ENCODE measurements around the gene HDAC11. TPM values are rescaled to one million over a fixed set of nuclear protein-coding genes. Genes with fewer than 3 reads are reported as not detected.

HDAC11 gene
- total RNA-seq, 1 donor = 12.1 TPM

- no peak for DNase-seq (ENCODE audit: low read depth in 2 of 3, low spot score in 2 of 3)
Observed at GRCh38 chr3:13537909-13538296, 57.8 kb downstream of the HDAC11 start.

DNA sequence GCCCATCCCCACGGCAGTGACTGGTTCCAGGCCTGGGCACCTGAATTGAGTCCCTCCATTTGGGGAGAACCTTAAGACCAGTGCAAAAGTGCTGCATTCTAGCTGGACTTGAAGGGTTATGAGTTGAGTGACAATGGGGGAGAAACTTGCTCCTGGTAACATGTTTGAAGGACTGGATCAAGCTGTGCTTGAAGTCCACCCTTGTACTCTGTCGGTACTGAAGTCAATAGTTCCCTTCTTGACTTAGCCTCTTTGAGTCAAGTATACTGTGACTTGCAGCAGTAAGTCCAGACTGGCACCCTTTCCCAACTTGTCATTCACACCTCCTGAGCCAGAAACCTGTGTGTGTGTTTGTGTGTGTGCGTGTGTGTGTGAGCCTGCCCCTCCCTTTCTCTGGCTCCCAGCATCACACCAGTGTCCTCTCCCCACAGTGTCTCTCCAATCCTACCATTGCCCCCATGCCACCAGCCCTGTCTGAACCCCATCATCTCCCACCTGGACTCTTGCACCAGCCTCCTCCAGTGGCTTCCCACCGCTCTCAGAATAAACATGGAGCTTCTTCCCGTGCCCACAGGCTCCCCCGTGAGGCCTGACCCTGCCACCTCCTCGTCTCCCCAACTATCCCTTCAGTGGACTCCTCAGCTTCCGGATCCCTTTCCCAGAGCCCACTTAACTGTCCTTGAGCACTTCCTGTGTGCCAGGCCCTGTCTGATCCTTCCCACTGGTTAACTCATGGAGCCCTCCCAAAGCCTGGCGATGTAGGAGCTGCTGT, 58.6 kb downstream of the HDAC11 start:
- DNase-seq (ENCODE audit: low read depth in 2 of 3, low spot score in 2 of 3) = no peak

DNA sequence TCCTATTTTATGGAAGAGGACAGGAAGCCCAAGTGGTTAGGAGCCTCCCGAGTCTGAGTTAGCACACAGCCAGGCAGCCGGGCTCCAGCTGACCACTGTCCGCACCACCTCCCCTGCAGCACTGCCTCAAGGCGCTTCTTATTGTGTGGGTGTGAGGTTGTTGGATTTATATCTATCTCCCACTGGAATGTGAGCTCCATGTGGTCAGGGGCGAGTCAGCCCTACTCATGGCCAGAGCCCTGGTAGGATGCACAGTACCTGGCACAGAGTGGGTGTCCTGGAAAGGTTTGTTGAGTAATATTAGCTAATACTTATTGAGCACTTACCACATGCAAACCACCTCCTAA, 59.2 kb downstream of the HDAC11 start:
- DNase-seq (ENCODE audit: low read depth in 2 of 3, low spot score in 2 of 3) = no peak

GRCh38 chr3:13539671-13540070, 59.6 kb downstream of the HDAC11 start:
- no peak for DNase-seq (ENCODE audit: low read depth in 2 of 3, low spot score in 2 of 3)

- DNase-seq (ENCODE audit: low read depth in 2 of 3, low spot score in 2 of 3) = no peak
Observed at GRCh38 chr3:13540297-13540995, 60.3 kb downstream of the HDAC11 start.

- no peak for DNase-seq (ENCODE audit: low read depth in 2 of 3, low spot score in 2 of 3)
Observed at GRCh38 chr3:13541691-13542090, 61.6 kb downstream of the HDAC11 start.

DNA sequence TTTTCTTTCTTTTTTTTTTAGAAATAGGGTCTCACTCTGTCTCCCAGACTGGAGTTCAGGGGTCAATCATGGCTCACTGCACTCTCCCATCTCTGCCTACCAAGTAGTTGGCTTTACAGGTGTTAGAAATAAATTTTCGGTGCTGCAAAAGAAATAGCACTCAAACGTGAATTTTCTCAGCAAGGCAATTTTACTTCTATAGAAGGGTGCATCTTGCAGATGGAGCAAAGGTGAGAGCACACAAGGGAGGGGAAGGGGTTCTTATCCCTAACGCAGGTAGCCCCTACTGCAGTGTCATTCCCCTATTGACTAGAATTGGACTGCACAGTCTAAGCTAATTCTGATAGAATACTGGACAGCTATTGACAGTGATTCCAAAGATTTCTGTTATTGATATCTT, 62.0 kb downstream of the HDAC11 start:
- no peak for DNase-seq (ENCODE audit: low read depth in 2 of 3, low spot score in 2 of 3)

- no peak for DNase-seq (ENCODE audit: low read depth in 2 of 3, low spot score in 2 of 3)
Observed at GRCh38 chr3:13543253-13543652, 63.1 kb downstream of the HDAC11 start.

- peak in 2 of 3 donors; percentile 24 to 50 for DNase-seq (ENCODE audit: low read depth in 2 of 3, low spot score in 2 of 3)
Observed at GRCh38 chr3:13544293-13544831, 64.3 kb downstream of the HDAC11 start.

- no peak for DNase-seq (ENCODE audit: low read depth in 2 of 3, low spot score in 2 of 3)
Observed at GRCh38 chr3:13544951-13545651, 65.0 kb downstream of the HDAC11 start.

GRCh38 chr3:13545952-13546454, 65.9 kb downstream of the HDAC11 start:
- DNase-seq (ENCODE audit: low read depth in 2 of 3, low spot score in 2 of 3) = no peak

DNA sequence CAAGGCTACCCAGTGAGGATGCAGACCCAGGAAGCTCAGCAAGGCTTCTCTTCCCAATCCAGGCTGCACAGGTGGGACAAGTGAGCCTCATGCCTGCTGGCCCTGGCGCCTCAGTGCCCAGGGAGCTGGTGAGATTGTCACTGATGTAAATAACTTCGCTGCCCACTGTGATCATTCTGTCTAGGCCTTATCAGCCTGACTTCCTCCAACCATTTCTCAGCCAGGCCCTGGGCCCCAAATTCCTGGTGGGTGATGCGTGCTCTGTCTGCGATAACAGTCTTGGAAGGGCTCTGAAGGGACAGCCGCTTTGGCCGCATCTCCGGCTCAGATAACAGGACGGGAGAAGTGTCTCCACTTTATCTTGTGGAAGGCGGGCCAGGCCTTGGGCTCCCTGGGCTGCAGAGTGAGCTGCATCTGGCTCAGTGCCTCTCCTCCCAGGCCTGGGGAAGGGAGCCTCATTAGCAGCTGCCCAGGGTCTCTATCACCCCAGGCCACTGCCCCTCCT, 66.6 kb downstream of the HDAC11 start:
- peak in 1 of 3 donors; percentile 9 for DNase-seq (ENCODE audit: low read depth in 2 of 3, low spot score in 2 of 3)

GRCh38 chr3:13547591-13548371, 67.7 kb downstream of the HDAC11 start:
- DNase-seq (ENCODE audit: low read depth in 2 of 3, low spot score in 2 of 3) = no peak

- DNase-seq (ENCODE audit: low read depth in 2 of 3, low spot score in 2 of 3) = peak in 2 of 3 donors; percentile 46 to 53
Observed at GRCh38 chr3:13548696-13549622, 68.9 kb downstream of the HDAC11 start, which contains the start of gene FBLN2. Gene FBLN2 (plus strand): TSS chr3:13549125. CDS start chr3:13570356, 21,231 bp downstream.

DNA sequence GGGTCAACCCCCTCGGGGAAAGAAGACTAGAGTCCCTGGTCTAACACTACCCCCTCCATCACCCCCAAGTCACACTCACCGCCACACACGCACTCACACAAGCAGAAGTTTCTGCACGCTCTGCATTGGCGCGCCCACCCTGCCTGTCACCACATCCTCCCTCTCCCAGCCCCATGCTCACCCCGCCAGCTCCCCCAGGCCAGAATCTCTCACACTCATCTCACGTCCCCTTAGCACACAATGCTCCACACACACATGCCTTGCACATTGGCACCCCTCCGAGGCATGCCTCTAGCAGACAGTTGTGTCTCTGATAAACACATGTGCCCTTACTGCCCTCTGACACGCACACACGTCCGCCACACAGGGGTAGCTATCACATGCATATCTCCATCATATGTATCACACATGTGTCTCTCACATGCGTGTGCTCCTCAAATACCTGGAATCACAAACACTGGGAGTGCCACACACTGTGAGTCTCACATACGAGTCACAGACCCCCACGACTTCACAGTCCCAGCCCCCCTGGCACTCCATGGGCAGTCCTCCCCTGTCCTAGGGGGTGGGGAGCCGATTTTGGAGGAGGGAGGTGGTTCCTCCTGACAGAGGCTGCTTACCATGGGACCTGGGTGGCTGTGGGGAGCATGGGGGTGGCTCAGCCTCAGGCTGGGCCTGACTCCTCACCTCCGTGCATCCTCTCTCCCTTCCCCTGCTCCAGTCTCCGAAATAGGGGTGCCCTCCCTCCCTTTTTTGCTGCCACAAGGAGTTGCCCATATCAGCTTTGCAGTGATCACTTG, 69.7 kb downstream of the HDAC11 start:
- DNase-seq (ENCODE audit: low read depth in 2 of 3, low spot score in 2 of 3) = peak in 2 of 3 donors; percentile 36 to 64

DNA sequence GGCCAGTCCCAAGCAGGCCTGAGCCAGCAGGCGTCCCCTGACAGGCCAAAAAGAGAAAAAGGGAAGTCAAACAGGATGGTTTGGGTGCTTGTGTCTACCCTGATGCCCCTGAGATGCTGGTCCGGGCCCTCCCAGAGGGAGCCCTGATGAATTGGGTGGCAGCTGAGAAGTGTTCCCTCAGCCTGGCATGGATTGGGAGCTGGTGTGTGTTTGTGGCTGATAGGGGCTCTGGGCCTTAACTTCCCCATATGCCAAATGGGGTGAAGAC, 70.3 kb downstream of the HDAC11 start:
- DNase-seq (ENCODE audit: low read depth in 2 of 3, low spot score in 2 of 3) = peak in 2 of 3 donors; percentile 9 to 55

DNA sequence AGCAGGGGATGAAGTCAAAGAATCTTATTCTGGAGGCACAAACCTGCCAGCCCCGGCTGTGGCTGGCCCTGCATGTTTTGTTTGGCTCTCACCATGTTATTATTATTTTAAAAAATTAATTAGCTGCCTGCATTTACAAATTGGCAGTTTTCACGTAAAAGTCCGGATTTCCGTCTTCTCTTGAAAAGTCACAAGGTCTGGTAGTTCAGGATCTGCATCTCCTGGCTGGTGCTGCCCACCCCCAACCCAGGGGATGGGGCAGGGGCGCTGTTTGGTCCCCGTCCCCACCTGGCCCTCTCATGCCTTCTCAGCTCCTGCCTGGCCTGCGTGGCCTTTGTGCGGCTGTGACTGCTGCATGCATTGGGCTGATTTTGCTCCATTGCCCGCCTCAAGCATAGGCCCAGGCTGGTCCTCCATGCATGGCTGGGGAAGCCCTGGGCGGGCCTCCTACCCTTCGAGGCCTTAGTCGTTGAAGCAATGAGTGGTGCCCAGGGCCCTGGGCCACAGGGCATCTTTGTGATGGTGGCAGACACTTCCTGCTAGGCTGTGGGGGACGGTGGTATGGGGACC, 70.8 kb downstream of the HDAC11 start:
- no peak for DNase-seq (ENCODE audit: low read depth in 2 of 3, low spot score in 2 of 3)

All from hematopoietic multipotent progenitor cell (in vitro differentiated cells).